HG03139 (cell line): Measurements from ENCODE around the gene FBXW4.
"Not testable (repeated sequence)": the region's sequence is repeated elsewhere in the genome, so short reads cannot be mapped to it uniquely, and the experiment has no call there.

Experiments
- ATAC-seq: cut with Tn5 transposase; IDR thresholded peaks from one replicate; pipeline ENCODE4 v1.9.1; 2021; ENCODE audit not compliant: unreplicated experiment

Gene FBXW4

DNA sequence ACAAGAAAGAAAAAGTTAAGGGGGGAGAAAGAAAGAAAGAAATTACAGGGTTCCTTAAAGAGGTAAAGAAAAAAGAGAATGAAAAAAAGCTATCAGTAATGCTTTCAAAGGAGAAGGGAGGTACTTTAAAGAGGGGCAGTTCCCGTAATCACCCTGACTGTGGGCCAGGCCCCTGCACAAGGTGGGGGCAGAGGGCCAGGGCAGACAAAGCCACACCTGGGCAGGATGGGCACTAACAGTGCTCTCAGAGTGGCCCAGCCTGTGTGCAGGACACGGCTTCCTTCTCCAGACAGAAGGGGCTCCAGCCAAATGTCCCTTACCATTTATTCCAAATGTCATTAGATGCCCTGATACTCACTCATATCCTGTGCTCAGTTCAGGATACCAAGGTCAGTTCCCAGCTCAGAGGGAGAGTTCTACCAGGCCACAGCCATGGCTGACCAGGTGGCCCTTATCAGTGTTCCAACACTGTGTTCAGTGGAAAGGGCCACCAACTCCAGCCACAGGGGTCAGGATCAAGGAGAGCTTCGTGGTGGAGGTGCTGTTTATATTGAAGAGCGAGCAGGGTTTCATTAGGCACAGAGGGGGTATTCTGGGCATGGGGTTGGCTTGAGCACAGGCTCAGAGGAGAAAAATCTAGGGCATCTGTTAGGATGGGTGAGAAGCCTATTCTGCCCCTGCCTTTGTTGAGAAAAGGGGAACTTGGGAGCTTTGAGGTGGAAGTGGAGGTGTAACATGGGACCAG, 77.0 kb downstream of the FBXW4 start:
- no peak for ATAC-seq

DNA sequence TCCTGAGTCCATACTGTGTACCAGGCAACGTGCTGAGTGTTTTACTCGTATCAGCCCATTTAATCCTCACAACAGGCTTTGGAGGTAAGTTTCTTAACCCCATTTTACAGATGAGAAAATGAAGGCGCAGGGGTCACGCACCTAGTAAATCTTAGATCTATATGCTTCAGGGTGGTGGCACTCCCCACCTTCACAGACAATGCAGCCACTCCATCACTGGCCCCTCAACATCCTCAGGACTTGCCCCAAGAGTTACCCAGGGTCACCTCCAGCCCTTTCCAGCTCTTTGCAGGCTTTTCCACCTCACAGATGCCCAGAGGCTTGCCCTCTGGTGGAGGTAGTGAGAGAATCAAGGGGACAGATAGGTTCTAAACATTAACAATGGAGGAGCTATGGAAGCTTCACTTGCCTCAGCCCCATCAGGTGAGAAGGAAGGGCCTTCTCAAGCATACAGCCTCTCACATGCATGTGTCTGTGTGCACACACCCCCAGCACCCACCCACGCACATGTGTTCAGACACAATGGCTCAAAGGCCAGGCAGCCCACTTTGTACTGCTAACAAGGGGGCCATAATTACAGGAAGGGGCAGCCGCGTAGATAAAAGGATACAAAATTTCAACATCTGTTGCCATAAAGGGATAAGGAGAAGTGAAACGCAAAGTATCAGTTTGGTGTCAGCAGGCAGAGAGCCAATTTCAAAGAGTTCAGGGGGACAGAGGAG, 77.7 kb downstream of the FBXW4 start:
- no peak for ATAC-seq

DNA sequence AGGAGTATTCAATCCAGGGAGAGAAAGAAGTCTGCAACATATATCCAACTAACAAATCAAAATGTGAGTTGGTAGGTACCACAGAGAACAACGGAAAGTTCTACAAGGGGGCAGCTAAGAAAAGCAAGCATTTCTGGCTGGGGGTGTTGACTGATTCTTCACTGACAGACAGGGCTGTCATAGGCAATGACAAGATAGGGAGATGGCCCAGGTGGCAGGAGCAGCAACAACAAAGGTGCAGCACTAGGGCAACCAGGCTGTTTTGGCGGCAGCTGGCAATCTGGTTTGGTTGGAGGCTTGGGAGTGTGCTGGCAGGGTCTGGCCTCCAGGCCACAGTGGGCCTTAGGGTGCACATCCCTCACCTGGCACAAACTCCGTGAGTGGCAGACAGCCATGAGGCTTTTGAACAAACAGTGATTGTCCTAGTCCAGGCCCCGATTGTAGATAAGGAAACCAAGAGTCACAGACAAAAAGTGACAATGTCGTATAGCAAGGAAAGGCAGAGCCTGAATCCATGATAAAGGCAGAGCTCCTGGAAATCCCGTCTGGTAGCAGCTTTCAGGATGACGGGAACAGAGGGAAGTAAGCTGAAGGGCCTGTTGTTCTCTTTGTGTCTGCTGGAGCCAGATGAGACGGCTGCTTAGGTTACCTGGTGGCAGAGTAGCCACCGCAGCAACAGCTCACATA, 78.4 kb downstream of the FBXW4 start:
- ATAC-seq: no peak

DNA sequence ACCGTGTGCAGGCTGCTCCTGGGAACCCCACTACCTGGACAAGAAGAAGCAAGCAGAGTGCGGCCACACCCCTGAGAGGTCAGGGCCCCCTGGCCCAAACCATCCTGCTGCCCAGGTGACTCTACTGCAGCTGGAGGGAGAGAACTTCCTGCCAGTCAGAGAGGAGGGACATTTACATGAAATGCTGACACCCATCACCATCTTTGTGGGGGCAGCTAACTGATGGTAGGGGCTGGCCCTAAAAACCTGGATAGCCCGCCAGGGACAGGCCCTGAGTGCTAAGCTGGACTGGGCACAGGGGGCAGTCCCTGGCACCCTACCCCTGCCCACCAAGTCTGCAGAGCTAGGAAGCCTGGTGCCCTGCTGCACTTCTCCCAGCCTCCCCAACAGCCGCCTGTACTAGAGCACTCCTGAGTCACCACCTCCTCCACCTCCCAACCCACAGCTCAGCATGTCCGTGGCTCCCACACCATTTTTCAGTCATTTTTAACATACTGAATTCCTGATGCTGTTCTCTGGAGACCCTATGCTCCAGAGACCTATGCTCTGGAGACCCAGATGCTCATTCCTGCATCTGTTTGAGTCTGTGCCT, 79.3 kb downstream of the FBXW4 start:
- no peak for ATAC-seq

DNA sequence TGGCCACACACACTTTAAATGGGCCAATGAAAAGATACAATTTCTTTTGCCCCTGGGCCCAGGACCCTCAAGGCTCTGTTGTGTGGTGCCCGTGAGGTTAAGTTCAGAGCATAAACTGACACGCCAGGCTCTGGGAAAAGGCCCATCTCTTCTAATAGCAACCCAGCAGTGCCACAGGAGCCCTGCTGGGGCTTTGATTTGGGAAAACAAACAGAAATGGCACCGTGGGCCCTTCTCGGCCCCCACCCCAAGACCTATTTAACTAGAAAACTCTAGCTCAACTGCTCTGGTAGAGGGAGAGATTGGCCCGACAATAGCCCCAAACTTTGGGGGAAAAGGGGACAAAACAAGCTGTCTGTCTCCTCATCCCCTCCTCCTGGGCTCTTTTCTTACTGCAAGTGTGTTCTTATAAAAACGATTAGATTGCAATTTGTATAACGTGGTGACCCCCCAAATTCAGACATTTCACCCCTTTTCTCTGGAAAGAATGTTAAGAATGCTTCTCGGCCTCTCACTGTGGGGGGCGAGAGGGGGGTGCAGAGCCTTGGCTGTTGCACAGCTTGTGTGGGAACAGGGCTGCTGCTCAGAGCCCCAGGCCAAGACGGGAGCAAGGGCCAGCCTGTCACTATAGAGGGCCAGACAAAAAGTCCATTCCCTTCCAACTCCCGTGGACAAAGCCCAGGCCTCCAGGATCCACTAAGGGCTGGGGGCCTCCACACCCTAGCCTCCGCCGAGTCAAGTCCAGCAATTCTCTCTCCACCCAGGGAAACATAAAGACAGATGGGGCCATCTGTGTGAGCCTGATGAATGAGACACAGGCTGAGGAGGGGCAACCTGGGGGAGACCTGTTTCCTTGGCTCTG, 80.1 kb downstream of the FBXW4 start:
- ATAC-seq: no peak

DNA sequence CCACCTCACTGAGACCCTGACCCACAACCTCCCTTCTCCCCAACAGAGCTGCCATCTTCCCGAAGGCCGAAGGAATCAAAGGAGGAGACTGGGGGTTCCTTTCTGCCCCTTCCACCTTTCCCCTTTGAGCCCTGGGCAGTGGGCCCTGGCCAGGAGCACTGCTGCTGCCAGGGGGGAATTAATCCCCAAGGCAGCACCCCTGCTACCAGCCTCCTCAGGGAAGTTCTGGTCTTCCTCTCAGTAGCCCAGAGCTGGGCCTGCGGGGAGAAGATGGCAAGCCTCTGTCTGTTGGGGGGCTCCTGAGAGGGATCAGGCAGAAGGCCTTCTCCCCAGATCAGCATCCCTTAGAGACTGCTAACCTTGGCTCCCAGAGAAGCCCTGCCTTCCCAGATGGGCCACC, 81.3 kb downstream of the FBXW4 start:
- ATAC-seq: no peak

DNA sequence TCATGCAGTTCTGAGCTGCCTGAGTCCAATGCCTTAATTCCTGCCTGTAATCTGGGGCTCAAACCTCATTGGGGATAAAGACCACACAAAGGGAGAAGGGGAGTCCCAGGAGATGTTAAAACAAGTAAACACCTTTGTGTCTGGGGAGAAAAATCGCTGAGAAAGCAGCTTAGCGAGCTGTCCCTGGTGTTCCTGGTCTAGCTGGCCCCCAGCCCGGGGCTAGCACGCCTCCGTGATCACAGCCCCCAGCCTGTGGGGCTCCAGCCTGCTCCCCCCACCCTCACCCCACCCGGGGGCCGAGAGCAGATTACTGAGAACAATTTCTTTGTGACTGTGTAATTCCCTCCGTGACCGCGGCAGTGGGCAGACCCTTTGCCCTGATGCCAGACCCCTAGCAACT, 82.1 kb downstream of the FBXW4 start:
- ATAC-seq: no peak

DNA sequence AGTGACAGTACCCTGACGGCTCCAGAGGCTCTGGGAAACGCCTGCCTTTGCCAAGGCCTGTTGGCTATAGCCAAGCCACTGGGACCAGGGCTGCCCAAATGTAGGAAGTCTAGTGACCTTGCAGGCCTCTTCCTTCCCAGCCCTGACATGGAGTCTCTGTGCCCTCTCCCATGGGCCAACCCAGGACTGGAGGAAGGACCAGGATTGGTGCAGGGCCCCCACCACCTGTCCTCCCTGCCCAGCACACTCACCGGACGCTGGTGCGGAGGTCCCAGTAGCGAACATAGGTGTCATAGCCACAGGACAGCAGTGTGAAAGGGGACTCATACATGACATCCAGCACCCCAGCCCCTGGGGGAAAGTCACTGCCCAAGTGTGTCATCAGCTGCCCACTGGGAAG, 82.9 kb downstream of the FBXW4 start:
- ATAC-seq: no peak

DNA sequence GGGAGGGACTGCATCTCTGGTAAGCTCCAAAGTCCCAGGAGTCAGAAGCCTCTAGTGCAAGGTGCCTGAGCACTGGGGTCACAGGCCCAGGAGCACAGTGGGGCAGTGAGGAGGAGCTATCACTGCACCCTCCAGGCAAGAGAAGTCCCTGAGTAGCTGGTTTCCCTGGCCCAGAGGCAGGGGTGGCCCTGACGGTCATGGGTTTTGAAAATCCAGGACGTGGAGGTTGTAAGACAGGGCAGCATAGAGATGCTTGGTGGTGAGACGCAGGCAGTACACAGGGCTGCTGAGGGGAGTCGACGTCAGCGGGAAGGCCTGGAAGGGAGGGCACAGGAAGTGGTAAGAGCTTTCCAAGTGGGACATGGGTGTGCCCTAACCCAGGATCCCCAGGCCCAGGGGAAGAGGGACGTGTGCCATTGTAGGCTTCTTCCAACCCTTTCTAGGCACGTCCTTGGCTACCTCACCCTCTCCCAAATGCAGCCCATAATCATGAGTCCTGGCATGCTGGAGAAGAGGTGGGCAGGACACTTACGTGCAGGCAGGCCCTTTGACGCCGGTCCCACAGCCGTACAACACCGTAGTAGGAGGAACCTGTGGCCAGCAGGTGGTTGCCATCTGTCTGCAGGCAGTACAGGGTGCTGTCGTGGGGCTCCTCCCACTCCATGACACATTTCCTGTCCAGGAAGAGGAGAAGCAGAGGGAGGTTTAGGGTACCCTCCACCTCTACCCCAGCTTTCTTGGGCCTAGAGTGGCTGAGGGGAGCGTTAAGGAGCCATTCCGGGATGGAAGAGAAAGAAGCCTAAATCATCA, 83.7 kb downstream of the FBXW4 start:
- no peak for ATAC-seq

DNA sequence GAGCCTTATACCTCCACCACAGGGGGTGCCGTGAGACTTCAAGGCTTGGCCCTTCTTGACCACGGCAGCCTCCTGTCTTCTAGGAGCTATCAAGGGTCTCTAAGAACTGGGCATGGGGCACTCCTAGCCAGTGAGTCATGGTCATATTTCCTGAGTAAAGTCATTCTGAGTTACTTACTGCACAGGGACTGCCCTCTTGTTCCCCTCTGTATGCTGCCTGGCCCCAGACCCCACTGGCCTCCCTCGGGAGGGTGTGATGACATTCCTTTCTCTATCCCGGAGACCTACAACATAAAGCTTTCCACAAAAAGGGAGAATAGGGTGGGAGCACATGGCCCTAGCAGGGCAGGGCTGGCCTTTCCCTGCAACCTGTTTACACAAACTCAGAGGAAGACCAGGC, 85.5 kb downstream of the FBXW4 start:
- ATAC-seq: no peak

DNA sequence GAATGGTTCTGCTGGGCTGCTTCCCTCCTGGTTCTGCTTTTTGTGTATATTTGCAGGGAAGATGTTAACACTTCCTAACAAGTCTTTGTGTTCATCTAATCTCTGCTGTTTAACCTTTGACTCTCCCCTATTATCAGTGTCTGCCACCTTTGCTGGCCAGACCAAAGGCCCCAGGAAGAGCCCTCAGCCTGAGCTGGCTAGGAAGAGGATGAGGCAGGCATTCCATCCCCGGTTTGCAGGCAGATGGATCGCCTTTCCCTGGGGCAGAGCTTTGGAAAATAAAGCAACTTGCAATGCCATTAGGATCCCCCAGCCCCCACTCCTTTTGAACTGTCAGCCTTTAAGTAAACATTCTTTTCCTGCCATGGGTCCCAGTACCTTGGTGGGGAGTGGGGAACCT, 87.8 kb downstream of the FBXW4 start:
- no peak for ATAC-seq

DNA sequence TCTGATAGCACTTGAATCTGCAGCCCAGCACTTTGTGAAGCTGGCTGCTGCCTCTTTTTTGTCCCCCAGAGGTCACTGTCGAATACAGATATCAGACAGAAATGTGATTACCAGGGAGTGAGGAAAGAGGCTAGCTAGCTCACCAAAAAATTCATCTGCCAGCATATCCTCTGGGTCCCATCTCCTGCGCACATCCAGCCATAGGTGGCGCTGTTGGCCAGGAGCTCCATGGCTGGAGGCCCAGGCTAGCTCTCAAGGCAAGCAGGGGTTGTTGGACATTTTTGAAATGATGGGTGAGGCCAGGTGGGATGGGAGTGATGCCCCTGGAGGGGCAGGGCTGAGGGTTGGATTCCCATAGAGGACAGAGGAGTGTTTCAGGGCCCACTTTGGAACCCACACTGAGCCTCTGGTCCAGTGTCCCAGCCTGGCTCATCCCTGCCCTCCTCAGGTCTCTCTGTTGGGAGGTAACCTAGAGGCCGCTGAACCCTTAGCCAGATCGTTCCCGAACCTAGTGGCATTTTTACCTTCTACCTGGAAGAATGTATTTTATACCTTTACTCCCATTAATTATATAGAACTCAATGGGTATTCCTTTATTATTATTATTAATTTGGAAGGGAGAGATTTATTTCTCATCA, 92.1 kb downstream of the FBXW4 start:
- peak; percentile 67 for ATAC-seq

DNA sequence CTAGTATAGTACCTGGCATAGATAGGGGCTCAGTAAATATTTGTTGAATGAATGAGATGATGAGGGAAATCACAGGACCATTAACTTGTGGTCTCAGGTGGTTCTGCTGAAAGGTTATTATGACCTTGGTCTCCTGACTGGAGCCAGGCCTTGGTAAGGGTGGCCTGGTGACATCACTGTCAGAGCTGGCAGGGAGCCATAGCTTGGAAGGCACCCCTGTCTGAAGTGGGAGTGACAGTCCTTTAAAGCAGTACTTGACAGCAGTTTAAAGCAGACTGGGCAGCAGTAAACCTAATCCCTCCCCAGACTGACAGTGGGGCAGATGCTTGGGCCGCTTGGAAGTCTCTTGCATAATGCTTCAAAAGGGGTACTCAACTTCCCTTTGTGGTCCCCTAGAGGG, 93.4 kb downstream of the FBXW4 start:
- no peak for ATAC-seq

DNA sequence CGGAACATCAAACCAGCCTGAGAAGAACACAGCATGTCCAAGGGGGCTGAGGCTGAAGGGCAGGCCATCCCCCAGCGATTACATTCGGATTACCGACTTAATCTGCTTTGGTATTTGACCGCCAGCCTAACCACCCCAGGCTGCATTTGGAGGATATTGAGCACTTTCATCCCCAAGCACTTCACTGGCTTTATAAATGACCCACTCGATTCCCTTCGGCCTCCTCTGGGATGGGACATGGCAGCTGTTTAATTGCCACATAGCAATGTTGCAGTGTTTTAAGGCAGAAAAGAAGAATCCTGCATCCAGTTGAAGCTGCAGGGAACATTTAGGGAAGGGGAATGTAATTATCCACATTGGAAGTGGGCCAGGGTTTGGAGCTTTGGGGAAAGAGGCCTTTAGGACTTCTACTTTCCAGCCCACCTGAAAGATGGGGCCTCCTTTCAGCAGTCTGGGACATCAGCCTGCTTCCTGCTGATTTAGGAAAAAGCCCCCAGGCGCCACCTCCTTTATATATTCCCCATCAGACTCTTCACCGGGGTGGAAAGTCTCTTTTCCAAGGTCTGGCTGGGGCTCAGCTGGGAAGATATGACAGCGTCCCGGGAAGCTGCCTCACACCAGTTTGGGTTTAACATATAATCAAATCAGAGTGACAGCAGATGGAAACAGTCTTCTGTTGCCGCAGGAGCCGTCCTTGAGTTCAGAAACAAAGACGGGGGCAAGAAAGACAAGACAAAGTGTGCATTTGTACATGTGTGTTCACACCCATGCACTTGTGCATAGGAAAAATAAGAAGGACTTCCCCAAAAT, 97.7 kb downstream of the FBXW4 start:
- ATAC-seq: no peak

DNA sequence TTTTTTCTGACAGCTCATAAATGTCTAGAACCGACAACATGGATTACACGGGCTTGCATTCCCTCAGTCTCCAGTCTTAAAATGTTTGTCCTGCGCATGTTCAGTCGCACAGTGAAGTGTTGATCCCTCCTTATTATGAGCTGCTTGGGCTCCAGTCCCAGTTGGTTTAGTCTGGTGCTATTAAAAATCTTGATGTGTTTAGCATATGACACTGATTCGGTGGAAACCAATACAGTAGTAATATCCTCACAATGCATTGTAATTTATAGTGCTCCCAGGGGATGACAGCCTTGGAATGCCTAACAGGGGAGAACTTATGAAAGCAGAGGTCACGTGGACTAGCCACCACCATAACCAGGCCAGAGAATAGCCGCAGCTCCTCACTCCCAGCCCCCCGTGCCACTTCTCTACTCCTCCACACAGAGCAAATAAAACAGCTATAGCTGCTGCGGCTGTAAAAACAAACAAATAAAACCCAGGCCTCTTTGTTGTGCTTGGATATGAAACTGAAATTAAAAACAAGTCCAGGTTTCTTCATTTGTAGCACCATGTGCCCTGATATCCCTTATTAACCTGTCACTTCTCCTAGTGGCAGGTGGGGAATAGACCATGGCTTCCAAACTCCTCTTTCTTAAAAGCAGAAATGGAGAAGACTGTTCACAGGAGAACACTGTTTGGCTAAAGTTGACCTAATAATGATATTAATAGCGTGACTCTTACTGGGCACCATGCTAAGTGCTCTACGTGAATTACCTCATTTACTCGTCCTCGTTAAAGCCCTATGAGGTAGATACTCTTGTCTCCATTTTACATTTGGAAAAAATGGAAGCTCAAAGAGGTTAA, 99.2 kb downstream of the FBXW4 start:
- ATAC-seq: no peak

DNA sequence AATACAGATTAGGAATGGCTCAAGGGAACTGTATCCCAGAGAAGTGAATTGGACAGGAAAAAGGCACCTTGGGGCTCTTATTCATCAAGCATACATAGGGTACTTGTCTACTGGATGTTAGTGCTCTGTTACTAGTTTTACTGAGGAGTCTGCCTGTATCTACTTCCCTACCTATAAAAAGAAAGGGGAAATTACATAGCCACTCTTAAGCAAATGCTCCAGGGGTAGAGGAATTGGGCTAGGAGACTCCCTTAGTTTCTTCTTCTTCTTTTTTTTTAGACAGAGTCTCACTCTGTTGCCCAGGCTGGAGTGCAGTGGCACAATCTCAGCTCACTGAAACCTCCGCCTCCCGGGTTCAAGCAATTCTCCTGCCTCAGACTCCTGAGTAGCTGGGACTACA, 101.6 kb downstream of the FBXW4 start:
- not testable (repeated sequence) for ATAC-seq

DNA sequence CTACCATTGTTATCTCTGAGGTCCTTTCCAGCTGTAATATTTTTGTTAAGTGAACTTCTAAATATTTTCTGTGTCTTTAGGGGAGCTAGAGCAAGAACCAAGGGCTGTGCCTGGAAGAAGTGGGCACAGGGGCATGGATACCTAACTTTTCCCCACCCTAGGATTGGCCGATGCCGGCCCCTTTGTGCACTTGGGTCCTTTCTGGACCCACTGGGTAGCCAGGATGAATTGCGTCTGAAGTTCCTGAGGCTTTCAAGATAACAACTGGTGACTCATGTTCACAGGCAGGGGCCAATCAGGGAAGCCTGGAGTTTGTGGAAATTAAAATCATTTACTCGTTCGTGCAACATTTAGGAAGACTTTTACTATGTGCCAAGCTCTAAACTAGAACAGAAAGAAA, 106.1 kb downstream of the FBXW4 start:
- no peak for ATAC-seq
